PC-3 (cell line): ENCODE measurements around the gene COA1. TPM values are rescaled to one million over a fixed set of nuclear protein-coding genes. Genes with fewer than 3 reads are reported as not detected.

Experiments used
- ATAC-seq: fragments of 200-7000 bp; cut with Tn5 transposase; 2 replicates; pipeline ENCODE4 v1.9.1; 2020; ENCODE audit warnings: mild to moderate bottlenecking, moderate library complexity
- BruUV-seq: library from RNA; stranded (reverse); fragments of 400-500 nt; replicated peaks from 2 replicates; lab custom pipeline; 2021; lab: Mats Ljungman, UMichigan
- CTCF ChIA-PET: fragments of 300-600 bp; sonication (Branson Sonifier 250); formaldehyde crosslinking; loops from one replicate; lab custom pipeline; 2022; ENCODE audit warnings: antibody characterized with exemption; lab: Charles Lee
- POLR2A ChIA-PET: fragments of 300-600 bp; sonication (Branson Sonifier 250); formaldehyde crosslinking; loops from one replicate; lab custom pipeline; 2022; ENCODE audit warnings: antibody characterized with exemption; ENCODE audit not compliant: unreplicated experiment; lab: Charles Lee
- DNase-seq: peaks from one replicate; pipeline ENCODE4 v3.0.0-alpha.2; 2015
- H2AFZ ChIP-seq: fragments of 300-600 bp; sonication (generic); 2 replicates; pipeline ENCODE4 v1.6.0; 2016; ENCODE audit warnings: antibody characterized with exemption, low read length
- H3F3A ChIP-seq: fragments of 300-600 bp; sonication (generic); one replicate; pipeline ENCODE4 v1.6.0; 2017; ENCODE audit warnings: antibody characterized with exemption, low read length, control low read depth, mild to moderate bottlenecking; ENCODE audit not compliant: unreplicated experiment
- H3K27ac ChIP-seq: fragments of 300-600 bp; sonication (generic); 2 replicates; pipeline ENCODE4 v1.5.1; 2016; ENCODE audit warnings: mild to moderate bottlenecking, low read length
- H3K27me3 ChIP-seq: fragments of 300-600 bp; sonication (generic); 2 replicates; pipeline ENCODE4 v1.6.1; 2016; ENCODE audit warnings: low read length, mixed read lengths
- H3K36me3 ChIP-seq: fragments of 300-600 bp; sonication (generic); 2 replicates; pipeline ENCODE4 v1.6.1; 2016; ENCODE audit warnings: low read depth, mixed run types, low read length, mixed read lengths
- H3K4me1 ChIP-seq: fragments of 300-600 bp; sonication (generic); 2 replicates; pipeline ENCODE4 v1.5.1; 2016; ENCODE audit warnings: low read length; ENCODE audit not compliant: insufficient read depth
- H3K4me2 ChIP-seq: fragments of 300-600 bp; sonication (generic); 2 replicates; pipeline ENCODE4 v1.6.0; 2016; ENCODE audit warnings: low read length
- H3K4me3 ChIP-seq: fragments of 300-600 bp; sonication (generic); 2 replicates; pipeline ENCODE4 v1.5.1; 2016; ENCODE audit warnings: mild to moderate bottlenecking, low read length, mixed read lengths
- H3K79me2 ChIP-seq: fragments of 300-600 bp; sonication (generic); 2 replicates; pipeline ENCODE4 v1.6.1; 2017; ENCODE audit warnings: low read length, mixed read lengths
- H3K9ac ChIP-seq: fragments of 300-600 bp; sonication (generic); 2 replicates; pipeline ENCODE4 v1.6.0; 2016; ENCODE audit warnings: mild to moderate bottlenecking, low read length
- H3K9me2 ChIP-seq: fragments of 300-600 bp; sonication (generic); replicated peaks from 2 replicates; pipeline ENCODE4 v1.6.1; 2016; ENCODE audit warnings: mixed run types, low read length, mixed read lengths
- H3K9me3 ChIP-seq: fragments of 300-600 bp; sonication (generic); 2 replicates; pipeline ENCODE4 v1.6.1; 2016; ENCODE audit warnings: low read length, mixed read lengths
- H4K20me1 ChIP-seq: fragments of 300-600 bp; sonication (generic); 2 replicates; pipeline ENCODE4 v1.6.1; 2016; ENCODE audit warnings: low read length, mixed read lengths
- EZH2 ChIP-seq: fragments of 300-600 bp; sonication (generic); IDR thresholded peaks from one replicate; pipeline ENCODE4 v1.6.1; 2017; ENCODE audit warnings: antibody characterized with exemption, mild to moderate bottlenecking, low read length; ENCODE audit not compliant: unreplicated experiment
- EZH2phosphoT487 ChIP-seq: fragments of 300-600 bp; sonication (generic); IDR thresholded peaks from 2 replicates; pipeline ENCODE4 v1.6.1; 2018; ENCODE audit warnings: mild to moderate bottlenecking, antibody characterized with exemption, low read length, borderline replicate concordance
- intact Hi-C: fragments of 100-400 bp; cut with micrococcal nuclease; formaldehyde crosslinking; loops from 2 replicates; pipeline ENCODE4 v1.9.0; 2023
- total RNA-seq: library from RNA; depleted of rRNA; stranded (reverse); fragments of >200 nt; gene quantifications from 2 replicates; pipeline ENCODE4 v1.2.3, GENCODE V29; 2014
- TF ChIP-seq, protein P1 (sequence below): fragments of 300-600 bp; sonication (generic); conservative IDR thresholded peaks from 2 replicates; pipeline ENCODE4 v1.5.1; 2017; ENCODE audit warnings: antibody characterized with exemption, low read depth, mild to moderate bottlenecking, low read length

Gene COA1
- total RNA-seq, 1 experiment from 2014 or later, result 82.0 TPM

- ChIA-PET CTCF (interaction anchor here (0.7 to 1.4 kb wide), 5 partner anchors 37 to 70 kb away, joined by 3 to 17 read pairs (median 4); partner anchors contain the start of gene STK17A), POLR2A (no interaction called here)
- H3K4me2 ChIP-seq, result no peak overlapping the region
- H3K9ac ChIP-seq, result no peak overlapping the region
- H3K9me3 ChIP-seq, result no peaks in the 10 kb centered on the region
- no peak overlapping the region for H2AFZ ChIP-seq
- TF ChIP-seq EZH2phosphoT487 (no peak), EZH2 (no peak)
- TF ChIP-seq, protein P1, sequence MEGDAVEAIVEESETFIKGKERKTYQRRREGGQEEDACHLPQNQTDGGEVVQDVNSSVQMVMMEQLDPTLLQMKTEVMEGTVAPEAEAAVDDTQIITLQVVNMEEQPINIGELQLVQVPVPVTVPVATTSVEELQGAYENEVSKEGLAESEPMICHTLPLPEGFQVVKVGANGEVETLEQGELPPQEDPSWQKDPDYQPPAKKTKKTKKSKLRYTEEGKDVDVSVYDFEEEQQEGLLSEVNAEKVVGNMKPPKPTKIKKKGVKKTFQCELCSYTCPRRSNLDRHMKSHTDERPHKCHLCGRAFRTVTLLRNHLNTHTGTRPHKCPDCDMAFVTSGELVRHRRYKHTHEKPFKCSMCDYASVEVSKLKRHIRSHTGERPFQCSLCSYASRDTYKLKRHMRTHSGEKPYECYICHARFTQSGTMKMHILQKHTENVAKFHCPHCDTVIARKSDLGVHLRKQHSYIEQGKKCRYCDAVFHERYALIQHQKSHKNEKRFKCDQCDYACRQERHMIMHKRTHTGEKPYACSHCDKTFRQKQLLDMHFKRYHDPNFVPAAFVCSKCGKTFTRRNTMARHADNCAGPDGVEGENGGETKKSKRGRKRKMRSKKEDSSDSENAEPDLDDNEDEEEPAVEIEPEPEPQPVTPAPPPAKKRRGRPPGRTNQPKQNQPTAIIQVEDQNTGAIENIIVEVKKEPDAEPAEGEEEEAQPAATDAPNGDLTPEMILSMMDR, result no peak
- no peak for ATAC-seq
- intact Hi-C loops, result no loop called here
- peaks cover 17% of the 10 kb centered on the region for H3F3A ChIP-seq
- H3K9me2 ChIP-seq, result no peaks in the 10 kb centered on the region
- H3K79me2 ChIP-seq, result peaks cover 63% of the 10 kb centered on the region
- H3K27me3 ChIP-seq, result no peaks in the 10 kb centered on the region
- no peaks in the 10 kb centered on the region for H4K20me1 ChIP-seq
- peaks cover 8% of the 10 kb centered on the region for H3K36me3 ChIP-seq
- no peak overlapping the region for H3K4me3 ChIP-seq
- no peak for DNase-seq
- H3K27ac ChIP-seq, result peak overlapping the region; percentile 99; the same call in 1 of the 2 replicates
- peaks cover 55% of the 10 kb centered on the region for H3K4me1 ChIP-seq
- BruUV-seq, result no TSS peak
Measured at GRCh38 chr7:43652364-43652763, 77.0 kb downstream of the COA1 start.

DNA sequence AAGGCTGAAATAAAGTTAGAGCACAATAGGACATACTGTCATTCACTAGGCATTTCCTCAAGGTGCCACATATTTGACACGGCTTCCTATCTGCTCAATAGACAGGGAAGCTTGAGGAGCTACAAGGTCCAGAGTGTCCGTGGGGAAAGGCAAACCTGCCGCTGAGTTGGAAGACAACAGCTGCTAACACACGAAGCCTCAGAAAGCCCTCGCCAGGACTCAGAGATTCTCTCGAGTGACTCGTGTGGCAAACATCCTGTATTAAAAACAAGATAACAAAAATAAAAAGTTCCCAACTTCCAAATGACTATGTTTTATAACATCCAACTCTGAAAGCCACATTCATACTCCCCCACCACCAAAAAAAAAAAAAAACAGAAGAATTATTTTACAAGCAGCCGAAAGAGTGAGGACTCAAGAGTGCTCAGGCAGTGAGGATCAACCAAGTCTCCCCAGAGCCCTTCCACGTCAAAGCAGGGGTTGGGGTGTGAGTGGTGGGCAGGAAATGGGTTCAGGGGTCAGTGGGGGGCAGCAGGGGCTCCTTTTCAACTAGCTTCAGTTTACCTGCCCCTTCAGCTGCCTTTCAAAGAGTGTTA lies 78.8 kb downstream of the COA1 start:
- peaks cover 69% of the 10 kb centered on the region for H3K4me1 ChIP-seq
- peak; percentile 46 for DNase-seq
- no peaks in the 10 kb centered on the region for H3K9me2 ChIP-seq
- H3K4me3 ChIP-seq, result peak overlapping the region; percentile 41; the same call in 1 of the 2 replicates
- ATAC-seq, result peak; percentile 3; the same call in 1 of the 2 replicates
- H3K27me3 ChIP-seq, result no peaks in the 10 kb centered on the region
- peak overlapping the region; percentile 83 for H3K9ac ChIP-seq
- H3K27ac ChIP-seq, result peak overlapping the region; percentile 99
- POLR2A ChIA-PET, result interaction anchor here (0.6 kb wide), 1 partner anchor 50 kb away, joined by 4 read pairs; no protein-coding TSS in a partner anchor
- intact Hi-C loops, result no loop called here
- H2AFZ ChIP-seq, result no peak overlapping the region
- H3K9me3 ChIP-seq, result no peaks in the 10 kb centered on the region
- H3K4me2 ChIP-seq, result peak overlapping the region; percentile 75
- H3K36me3 ChIP-seq, result peaks cover 9% of the 10 kb centered on the region
- H3F3A ChIP-seq, result peaks cover 23% of the 10 kb centered on the region
- peaks cover 62% of the 10 kb centered on the region for H3K79me2 ChIP-seq
- CTCF ChIA-PET, result interaction anchor here (0.6 to 1.7 kb wide), 4 partner anchors 49 to 205 kb away, joined by 4 to 12 read pairs (median 6); partner anchors contain the start of genes COA1 and STK17A
- no TSS peak for BruUV-seq
- TF ChIP-seq EZH2, result no peak
- TF ChIP-seq, protein P1, result no peak
- no peak for TF ChIP-seq EZH2phosphoT487
- no peaks in the 10 kb centered on the region for H4K20me1 ChIP-seq
